OCI-LY1 (cell line): Measurements from ENCODE around the gene NEU3.

Source experiments
- H2AFZ ChIP-seq: fragments of 200-600 bp; sonication (generic), shearing (Covaris generic); 2 replicates; pipeline ENCODE4 v1.6.0; 2014; ENCODE audit warnings: antibody characterized with exemption, mild to moderate bottlenecking, low read length
- H3F3A ChIP-seq: fragments of 200-600 bp; sonication (generic), shearing (Covaris generic); 2 replicates; pipeline ENCODE4 v1.6.0; 2014; ENCODE audit warnings: mild to moderate bottlenecking, antibody characterized with exemption, low read length, moderate library complexity; ENCODE audit not compliant: insufficient read depth
- H3K27ac ChIP-seq: fragments of 200-600 bp; sonication (generic); 2 replicates; pipeline ENCODE4 v1.5.1; 2014; ENCODE audit warnings: low read length, mixed run types, mild to moderate bottlenecking, low read depth; ENCODE audit not compliant: poor library complexity, severe bottlenecking
- H3K27me3 ChIP-seq: fragments of 200-600 bp; sonication (generic); 2 replicates; pipeline ENCODE4 v1.6.0; 2014; ENCODE audit warnings: antibody characterized with exemption, mild to moderate bottlenecking, low read length, moderate library complexity; ENCODE audit not compliant: insufficient read depth
- H3K36me3 ChIP-seq: fragments of 200-600 bp; sonication (generic); 2 replicates; pipeline ENCODE4 v1.6.1; 2014; ENCODE audit warnings: mild to moderate bottlenecking, antibody characterized with exemption, low read length, moderate library complexity, mixed read lengths; ENCODE audit not compliant: insufficient read depth
- H3K4me1 ChIP-seq: fragments of 200-600 bp; sonication (generic); 2 replicates; pipeline ENCODE4 v1.5.1; 2014; ENCODE audit warnings: mild to moderate bottlenecking, low read length, moderate library complexity; ENCODE audit not compliant: insufficient read depth, severe bottlenecking
- H3K4me2 ChIP-seq: fragments of 200-600 bp; sonication (generic), shearing (Covaris generic); 2 replicates; pipeline ENCODE4 v1.6.1; 2014; ENCODE audit warnings: low read length
- H3K4me3 ChIP-seq: fragments of 200-600 bp; sonication (generic); 2 replicates; pipeline ENCODE4 v1.5.1; 2014; ENCODE audit warnings: low read length, low read depth, mild to moderate bottlenecking, mixed read lengths; ENCODE audit not compliant: poor library complexity, severe bottlenecking
- H3K79me2 ChIP-seq: fragments of 200-600 bp; shearing (Covaris generic); 2 replicates; pipeline ENCODE4 v1.6.1; 2016; ENCODE audit warnings: mixed run types, low read length, mixed read lengths; ENCODE audit not compliant: insufficient read depth
- H3K9ac ChIP-seq: fragments of 200-600 bp; sonication (generic), shearing (Covaris generic); 2 replicates; pipeline ENCODE4 v1.6.1; 2014; ENCODE audit warnings: mild to moderate bottlenecking, low read length, mixed read lengths
- H3K9me2 ChIP-seq: fragments of 200-600 bp; sonication (generic), shearing (Covaris generic); 2 replicates; pipeline ENCODE4 v1.6.1; 2014; ENCODE audit warnings: low read depth, mild to moderate bottlenecking, low read length, mixed read lengths
- H3K9me3 ChIP-seq: fragments of 200-600 bp; shearing (Covaris generic); 2 replicates; pipeline ENCODE4 v1.6.1; 2014; ENCODE audit warnings: low read length, mixed read lengths
- H4K20me1 ChIP-seq: fragments of 200-600 bp; sonication (generic), shearing (Covaris generic); 2 replicates; pipeline ENCODE4 v1.6.0; 2016; ENCODE audit warnings: mild to moderate bottlenecking, low read length; ENCODE audit not compliant: insufficient read depth
- EZH2 ChIP-seq: fragments of 200-600 bp; sonication (generic), shearing (Covaris generic); IDR thresholded peaks from 2 replicates; pipeline ENCODE4 v1.8.0; 2017; ENCODE audit warnings: borderline replicate concordance, mixed run types, mild to moderate bottlenecking, antibody characterized with exemption, low read length, moderate library complexity, mixed read lengths
- TF ChIP-seq, protein P1 (sequence below): fragments of 200-600 bp; sonication (generic), shearing (Covaris generic); IDR thresholded peaks from 2 replicates; pipeline ENCODE4 v1.5.1; 2017; ENCODE audit warnings: mild to moderate bottlenecking, antibody characterized with exemption, low read length, moderate library complexity, mixed read lengths

Gene NEU3

DNA sequence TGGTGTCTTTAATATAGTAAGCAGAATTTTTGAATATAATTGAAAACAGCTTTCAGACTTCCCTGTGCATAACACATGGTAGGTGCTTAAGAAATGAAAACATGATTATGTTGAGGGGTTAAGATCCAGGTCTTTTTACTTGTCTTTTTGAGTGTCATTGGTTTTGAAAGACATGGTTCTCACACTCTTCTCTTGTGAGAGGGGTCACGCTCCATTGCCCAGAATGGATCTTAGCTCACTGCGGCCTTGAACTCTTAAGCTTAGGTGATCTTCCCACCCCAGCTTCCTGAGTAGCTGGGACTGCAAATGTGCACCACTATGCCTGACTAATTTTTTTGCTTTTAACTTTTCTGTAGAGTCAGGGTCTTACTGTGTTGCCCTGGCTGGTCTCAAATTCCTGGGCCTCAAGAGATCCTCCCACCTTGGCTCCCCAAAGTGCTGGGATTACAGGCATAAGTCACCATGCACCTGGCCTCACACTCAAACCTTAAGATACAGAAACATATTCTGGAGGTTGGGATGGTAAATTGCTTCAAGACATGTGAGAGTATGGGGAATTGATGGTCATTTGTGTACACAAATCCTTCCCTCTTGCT, 38.3 kb upstream of the NEU3 start:
- no peaks in the 10 kb centered on the region for H3K27me3 ChIP-seq
- peaks cover 67% of the 10 kb centered on the region for H3K79me2 ChIP-seq
- H2AFZ ChIP-seq: no peak overlapping the region
- H3K9ac ChIP-seq: peak overlapping the region; percentile 100
- no peaks in the 10 kb centered on the region for H4K20me1 ChIP-seq
- H3K4me1 ChIP-seq: peaks cover 51% of the 10 kb centered on the region
- peak overlapping the region; percentile 99 for H3K4me3 ChIP-seq
- H3F3A ChIP-seq: no peaks in the 10 kb centered on the region
- peaks cover 51% of the 10 kb centered on the region for H3K36me3 ChIP-seq
- no peaks in the 10 kb centered on the region for H3K9me3 ChIP-seq
- peak overlapping the region; percentile 85 for H3K27ac ChIP-seq
- TF ChIP-seq EZH2: no peak
- TF ChIP-seq, protein P1, sequence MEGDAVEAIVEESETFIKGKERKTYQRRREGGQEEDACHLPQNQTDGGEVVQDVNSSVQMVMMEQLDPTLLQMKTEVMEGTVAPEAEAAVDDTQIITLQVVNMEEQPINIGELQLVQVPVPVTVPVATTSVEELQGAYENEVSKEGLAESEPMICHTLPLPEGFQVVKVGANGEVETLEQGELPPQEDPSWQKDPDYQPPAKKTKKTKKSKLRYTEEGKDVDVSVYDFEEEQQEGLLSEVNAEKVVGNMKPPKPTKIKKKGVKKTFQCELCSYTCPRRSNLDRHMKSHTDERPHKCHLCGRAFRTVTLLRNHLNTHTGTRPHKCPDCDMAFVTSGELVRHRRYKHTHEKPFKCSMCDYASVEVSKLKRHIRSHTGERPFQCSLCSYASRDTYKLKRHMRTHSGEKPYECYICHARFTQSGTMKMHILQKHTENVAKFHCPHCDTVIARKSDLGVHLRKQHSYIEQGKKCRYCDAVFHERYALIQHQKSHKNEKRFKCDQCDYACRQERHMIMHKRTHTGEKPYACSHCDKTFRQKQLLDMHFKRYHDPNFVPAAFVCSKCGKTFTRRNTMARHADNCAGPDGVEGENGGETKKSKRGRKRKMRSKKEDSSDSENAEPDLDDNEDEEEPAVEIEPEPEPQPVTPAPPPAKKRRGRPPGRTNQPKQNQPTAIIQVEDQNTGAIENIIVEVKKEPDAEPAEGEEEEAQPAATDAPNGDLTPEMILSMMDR: no peak
- no peaks in the 10 kb centered on the region for H3K9me2 ChIP-seq
- peak overlapping the region; percentile 97 for H3K4me2 ChIP-seq

DNA sequence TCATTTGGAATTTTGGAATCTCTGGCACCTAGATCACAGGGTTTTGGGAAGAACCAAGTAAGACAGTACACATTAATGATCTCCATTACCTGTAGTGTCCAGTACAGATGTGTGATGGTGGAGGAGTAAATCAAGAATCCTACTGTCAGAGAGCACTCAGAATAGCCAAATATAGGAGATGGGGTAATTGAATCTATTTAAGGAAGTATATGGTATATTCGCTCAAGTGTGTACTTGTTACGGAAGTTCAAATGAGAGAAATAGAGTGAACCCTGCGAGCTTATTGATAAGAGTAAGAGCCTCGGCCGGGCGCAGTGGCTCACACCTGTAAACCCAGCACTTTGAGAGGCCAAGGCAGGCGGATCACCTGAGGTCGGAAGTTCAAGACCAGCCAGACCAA, 37.5 kb upstream of the NEU3 start:
- Histone ChIP-seq H3K9me3 (no peaks in the 10 kb centered on the region), H3K36me3 (peaks cover 55% of the 10 kb centered on the region), H3K79me2 (peaks cover 74% of the 10 kb centered on the region), H3K9ac (peak overlapping the region; percentile 100; the same call in 1 of the 2 replicates), H3K9me2 (no peaks in the 10 kb centered on the region), H2AFZ (no peak overlapping the region), H3K4me1 (peaks cover 51% of the 10 kb centered on the region), H3F3A (no peaks in the 10 kb centered on the region), H3K4me2 (peak overlapping the region; percentile 97), H3K27ac (peak overlapping the region; percentile 85), H3K27me3 (no peaks in the 10 kb centered on the region), H3K4me3 (peak overlapping the region; percentile 99), H4K20me1 (no peaks in the 10 kb centered on the region)
- no peak for TF ChIP-seq EZH2
- TF ChIP-seq, protein P1: no peak

DNA sequence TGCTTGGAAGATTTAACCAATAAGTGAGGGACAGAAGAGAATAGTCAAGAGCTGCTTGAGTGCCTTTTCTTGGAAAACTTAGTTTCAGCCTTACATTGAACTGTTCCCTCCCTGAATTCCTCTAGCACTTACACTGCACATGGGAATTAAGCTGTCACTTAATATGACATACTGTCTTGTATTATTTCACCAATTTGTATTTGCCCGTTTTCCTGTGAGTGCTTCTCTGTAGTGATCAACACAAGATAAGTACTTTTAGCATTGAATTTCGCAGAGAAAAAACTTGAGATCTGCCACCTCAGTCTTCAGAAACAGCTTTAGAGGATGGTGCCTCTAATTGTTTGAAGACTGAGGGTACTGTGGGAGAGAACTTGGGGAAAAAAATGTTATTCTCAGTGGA, 36.0 kb upstream of the NEU3 start:
- Histone ChIP-seq H3K4me1 (peaks cover 50% of the 10 kb centered on the region), H3K27me3 (no peaks in the 10 kb centered on the region), H3K27ac (no peak overlapping the region), H4K20me1 (no peaks in the 10 kb centered on the region), H3K36me3 (peaks cover 67% of the 10 kb centered on the region), H3K9ac (no peak overlapping the region), H3K4me2 (peak overlapping the region; percentile 22; the same call in 1 of the 2 replicates), H3K9me3 (no peaks in the 10 kb centered on the region), H3K9me2 (no peaks in the 10 kb centered on the region), H2AFZ (no peak overlapping the region), H3F3A (no peaks in the 10 kb centered on the region), H3K79me2 (peaks cover 89% of the 10 kb centered on the region), H3K4me3 (no peak overlapping the region)
- TF ChIP-seq, protein P1: no peak
- no peak for TF ChIP-seq EZH2
